SHP77 treated with DMSO at 0.1 percent for 48 hours (cell line): ENCODE results near the gene TBX1.

Source experiments
- DNase-seq: peaks from one replicate; lab custom pipeline; 2025; lab: John Stamatoyannopoulos, UW

TBX1 gene

DNA sequence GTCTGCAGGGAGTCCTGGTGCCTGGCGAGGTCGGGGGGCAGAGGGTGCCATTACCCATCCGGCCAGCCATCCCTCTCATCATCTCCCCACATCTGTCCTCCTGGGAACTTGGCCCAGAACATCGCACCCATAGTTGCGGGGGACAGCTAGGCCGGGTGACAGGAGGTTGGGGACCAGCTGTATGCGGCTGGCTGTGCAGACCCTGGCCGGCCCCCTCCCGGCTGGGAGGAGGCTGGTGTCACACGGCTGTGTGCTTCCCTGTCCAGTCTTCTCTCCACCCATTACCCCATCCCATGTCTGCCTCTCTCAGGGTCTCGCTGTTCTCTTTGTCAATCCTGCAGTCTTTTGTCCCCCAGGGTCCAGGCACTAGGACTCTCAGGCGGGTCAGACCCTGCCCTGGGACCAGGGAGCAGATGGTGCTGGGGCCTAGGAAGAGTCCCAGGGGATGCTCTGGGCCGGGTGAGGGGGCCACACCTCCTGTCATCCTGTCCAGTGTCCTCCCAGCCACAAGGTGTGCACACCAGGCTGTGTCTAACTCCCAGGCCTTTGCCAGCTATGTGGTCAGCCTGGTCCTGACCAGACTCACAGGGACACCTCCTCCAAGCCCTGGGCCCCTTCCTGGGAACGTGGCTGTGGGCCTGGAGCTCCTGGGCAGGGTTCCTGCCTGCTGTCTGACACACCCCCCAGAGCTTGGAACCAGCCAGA is 6.4 kb upstream of the TBX1 start:
- no peak for DNase-seq

DNA sequence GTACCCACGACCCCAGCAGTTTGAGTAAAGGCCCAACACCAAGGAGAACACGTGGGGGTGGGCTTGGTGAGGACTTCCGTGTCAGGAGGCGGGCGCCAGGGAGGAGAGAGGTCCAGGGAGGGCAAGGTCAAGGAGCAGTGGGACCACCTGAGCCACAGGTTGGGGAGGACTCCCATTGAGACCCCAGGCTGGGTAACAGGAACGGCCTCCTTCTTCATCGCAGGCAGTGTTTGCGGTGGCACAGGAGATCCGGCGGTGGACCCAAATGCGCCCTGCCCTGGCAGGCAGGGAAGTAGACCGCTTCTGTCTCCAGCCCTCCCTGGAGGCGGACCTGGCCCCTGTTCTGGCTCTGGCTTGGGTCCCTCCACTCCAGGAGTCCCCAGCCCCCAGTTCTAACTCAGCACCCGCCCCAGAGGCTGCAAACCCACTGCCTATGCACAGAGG is 5.9 kb upstream of the TBX1 start:
- DNase-seq: no peak

DNA sequence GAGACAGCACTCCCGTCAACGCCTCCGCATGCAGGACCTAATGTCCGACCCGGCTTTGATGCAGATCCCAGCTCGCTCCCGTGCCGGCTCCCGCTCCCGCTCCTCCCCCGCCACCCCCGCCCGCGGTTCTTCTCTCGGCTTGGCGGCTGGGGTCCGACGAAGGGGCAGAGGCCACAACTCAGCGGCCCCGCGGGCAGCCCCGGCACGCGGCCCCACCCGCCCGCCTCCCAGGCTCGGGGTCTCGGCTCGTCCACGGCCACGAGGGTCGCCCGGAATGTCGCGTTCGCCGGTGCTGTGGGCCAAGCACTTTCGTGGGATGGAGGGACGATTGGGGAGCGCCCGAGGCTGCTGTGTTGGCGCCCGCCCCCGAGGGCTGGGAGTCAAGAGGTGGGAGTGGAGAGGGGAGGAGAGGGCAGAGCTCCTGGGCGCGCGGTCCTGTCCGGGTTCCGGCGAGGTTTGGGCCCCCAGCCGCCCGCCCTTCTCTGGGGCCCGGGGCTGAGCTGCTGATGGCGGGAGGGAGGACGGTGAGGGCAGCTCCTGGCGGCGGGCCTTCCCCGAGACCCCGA is 5.3 kb upstream of the TBX1 start:
- DNase-seq: no peak

DNA sequence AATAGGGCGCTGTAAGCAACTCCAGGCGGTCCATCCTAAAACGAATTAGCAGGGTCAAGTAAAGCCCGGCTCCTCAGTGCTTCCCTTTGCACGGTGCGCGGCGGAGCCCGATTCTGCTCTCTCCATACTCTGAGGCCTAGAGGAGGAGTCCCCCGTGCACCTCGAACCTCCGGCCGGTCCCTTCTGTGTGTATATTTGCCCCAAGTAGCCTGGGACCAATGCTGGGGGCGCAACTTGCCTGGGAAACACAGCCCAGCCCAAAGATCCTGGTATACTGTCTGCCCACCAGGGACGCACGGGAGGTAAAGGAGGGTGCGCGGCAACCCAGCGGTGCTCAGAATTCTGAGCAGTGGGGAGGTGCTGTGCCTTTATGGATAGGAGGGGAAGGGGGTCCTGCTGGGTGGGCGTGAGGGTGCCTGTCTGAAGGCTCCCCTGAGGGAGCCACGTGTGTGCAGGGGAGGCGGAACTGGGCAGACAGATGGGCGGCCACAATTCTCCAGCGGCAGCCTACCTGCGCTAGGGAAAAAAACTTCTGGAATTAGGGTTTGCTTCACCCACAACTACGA is 4.8 kb upstream of the TBX1 start:
- no peak for DNase-seq

DNA sequence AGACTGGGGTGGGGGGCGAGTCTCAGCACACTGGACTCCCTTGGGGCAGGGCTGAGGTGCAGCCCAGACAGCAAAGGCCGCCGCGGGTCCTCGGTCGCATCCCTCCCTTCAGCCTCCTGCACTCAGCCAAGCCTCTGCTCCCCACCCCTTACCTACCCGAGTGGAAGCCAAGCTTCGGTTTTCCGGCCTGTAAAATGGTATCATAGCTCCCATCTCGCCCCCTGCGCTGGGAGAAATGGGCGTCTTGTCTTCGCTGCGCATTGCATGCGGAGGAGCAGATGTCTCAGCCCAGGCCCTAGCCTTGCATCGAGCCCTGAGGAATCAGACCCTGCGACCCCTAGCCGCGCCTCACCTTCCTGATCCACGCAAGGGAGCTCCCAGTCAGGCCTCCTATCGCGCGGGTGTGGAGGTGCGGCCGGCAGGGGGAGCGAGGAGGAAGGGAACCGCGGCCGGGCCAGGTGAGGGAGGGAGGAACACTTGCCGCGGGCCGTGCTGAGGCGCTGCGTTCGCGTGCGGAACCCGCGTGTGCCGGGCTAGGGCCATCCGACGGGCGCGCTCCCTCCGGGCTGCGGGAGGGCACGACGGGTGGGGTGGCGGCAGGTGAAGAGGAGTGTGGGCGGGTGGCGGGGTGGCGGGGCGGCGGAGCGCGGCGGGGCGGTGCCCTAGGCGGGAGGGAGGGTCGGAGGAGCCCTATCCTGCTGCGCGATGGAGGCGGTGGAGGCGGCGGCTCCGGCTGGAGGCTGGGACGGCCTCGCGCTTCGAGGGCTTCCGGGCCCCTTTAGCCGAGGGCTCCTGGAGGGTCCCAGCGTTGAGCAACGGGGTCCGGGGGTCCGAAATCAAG is 4.1 kb upstream of the TBX1 start:
- no peak for DNase-seq

DNA sequence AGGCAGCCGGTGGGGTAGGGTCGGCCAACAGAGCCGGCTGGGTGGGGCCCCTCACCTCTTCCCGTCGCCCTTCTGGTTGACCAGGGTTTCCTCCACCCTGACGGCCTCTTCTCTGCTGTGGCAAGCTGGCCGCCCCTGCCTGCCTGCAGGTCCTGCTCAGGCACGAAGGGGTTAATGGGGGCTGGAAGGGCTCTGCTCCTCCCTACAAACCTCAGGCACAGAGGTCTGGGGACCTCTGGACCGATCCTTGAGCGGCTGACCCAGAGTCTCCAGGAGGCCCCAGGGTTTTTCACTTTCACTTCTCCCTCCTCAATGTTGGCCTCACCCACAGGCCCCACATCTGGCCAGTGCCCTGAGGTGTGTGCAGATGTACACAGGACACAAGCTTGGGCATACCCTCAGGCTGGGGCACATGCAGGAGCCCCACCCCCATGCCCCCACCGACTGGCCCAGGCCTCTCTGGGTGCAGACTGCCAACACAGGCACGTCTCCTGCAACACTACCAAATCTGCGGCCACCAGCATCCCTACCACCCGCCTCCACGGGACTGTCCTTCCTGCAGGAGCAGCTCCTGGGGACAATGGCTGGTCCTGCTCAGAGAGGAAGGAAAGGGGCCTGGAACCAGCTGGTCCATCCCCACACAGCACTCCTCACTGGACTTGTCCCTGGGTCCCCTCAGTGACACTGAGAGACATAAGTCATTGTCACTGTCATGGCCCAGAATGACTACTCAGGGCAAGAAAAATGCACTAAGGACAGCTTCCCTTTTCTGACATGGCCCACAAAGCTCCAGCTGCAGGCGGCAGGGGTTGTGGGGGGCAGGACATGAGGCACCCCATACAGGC is 3.2 kb upstream of the TBX1 start:
- DNase-seq: no peak

DNA sequence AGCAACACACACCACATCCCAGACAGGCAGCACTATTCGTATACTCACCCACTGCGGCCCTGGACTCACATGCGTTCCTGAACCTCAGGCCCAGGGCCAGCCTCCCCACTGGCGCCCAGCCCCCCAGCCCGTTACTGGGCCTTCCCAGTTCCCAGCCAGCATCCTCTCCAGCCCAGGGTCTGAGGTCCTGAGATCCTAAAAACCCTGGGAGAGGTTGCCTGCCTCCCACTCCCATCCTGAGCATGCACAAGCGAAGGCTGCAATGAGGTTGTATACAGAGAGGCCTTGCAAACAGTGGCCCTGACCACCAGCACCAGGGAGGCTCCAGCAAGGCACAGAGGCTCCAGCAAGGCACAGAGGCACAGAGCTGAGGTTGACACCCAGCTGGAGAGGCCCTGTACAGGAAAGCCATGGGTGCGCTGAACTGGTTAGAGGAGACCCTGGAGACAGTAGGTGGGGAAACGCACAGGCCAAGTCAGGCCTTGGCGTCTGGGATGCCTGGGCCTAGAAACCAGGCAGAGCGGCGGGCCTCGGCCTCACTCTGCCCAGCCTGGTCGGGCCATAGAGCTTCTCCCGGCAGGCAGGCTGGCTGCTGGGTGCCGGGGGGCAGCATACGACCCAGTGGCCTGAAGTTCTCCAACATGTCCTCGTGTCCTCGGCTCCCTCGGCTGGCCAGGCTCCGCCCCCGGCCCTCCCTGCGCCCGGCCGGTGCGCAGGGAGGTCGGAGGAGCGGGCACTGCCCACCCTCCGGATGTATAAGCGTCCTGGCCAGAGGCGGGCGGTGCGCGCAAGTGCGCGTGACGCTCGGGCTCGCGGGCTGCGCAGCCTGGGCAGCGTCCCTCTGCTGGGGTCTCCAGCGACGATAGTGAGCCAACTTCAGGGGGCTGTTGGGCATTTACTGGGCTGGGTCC is 2.3 kb upstream of the TBX1 start:
- no peak for DNase-seq

DNA sequence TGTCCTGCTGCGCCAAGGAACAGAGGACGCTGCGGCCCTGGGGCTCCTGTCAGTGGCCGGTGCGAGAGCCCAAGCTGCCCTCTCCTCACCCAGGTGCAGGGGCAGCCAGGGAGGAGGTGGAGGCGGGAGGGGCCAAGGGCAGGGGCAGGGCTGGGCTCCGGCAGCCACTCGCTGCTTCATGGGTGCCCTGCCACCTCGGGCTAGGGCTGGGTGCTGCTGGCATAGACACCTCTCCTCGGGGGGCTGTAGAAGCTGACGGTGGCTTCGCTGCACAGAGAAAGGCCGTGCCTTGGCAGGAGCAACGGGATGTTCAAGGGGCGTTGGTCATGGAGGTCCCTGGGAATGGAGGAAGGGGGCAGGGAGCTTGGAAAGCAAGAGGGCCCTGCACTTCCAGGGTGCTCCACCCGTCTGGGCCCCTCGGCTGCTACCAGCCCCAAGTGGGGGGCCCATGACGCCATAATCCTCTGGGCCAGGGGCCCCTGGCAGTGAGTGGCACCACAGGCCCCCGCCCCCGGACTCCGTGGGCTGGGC is 1.6 kb upstream of the TBX1 start:
- no peak for DNase-seq

DNA sequence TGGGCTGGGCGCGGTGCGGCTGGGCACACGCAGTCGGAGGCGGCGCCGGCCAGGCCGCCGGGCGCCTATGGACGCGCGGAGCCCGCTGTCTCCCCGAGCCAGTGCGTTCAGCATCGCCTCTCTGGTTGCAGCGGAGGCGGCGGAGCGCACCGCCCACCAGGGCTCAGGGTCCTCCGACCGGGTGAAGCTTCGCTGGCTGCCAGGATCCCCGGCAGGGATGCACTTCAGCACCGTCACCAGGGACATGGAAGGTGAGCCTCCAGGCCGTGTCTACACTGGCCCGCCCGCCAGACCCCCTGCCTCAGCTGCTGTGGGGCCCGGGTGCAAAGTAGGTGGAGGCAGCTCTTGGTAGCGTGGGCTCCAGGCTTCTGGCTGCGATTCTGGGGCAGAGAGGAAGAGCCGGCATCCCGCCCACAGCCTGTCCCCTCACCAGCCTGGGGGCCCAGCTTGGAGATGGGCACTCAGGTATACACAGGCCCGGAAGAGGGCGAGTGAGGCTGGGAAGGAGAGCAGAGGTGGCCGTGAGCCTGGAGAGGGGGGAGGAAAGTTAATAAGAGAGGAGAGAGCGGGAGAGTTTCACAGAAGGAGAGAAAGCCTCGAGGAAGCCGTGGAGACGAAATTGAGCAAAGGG is 1.0 kb upstream of the TBX1 start:
- DNase-seq: no peak

DNA sequence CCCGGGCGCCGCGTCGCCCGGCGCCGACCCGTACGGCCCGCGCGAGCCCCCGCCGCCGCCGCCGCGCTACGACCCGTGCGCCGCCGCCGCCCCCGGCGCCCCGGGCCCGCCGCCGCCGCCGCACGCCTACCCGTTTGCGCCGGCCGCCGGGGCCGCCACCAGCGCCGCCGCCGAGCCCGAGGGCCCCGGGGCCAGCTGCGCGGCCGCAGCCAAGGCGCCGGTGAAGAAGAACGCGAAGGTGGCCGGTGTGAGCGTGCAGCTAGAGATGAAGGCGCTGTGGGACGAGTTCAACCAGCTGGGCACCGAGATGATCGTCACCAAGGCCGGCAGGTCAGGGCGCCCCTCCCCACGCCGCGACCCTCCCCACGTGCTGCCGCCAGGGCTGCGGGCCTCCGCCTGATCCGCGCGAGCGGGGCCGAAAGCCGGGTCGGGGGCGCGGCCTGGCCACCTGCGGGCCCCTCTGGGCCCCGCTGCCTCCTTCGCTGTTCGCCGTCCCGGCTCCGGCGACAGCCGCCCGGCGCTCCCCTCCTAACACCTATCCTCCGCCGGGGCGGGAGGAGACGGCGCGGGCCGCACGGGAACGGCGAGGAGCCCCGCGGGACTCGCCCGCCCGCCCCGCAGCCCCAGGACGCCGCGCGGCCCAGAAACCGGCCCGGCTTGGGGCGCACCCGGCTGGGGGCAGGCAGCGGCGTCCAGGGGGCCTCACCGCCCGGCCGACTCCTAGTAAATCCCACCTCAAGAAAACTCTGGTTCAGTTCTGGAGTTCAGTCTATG is 560 bp downstream of the TBX1 start:
- no peak for DNase-seq

DNA sequence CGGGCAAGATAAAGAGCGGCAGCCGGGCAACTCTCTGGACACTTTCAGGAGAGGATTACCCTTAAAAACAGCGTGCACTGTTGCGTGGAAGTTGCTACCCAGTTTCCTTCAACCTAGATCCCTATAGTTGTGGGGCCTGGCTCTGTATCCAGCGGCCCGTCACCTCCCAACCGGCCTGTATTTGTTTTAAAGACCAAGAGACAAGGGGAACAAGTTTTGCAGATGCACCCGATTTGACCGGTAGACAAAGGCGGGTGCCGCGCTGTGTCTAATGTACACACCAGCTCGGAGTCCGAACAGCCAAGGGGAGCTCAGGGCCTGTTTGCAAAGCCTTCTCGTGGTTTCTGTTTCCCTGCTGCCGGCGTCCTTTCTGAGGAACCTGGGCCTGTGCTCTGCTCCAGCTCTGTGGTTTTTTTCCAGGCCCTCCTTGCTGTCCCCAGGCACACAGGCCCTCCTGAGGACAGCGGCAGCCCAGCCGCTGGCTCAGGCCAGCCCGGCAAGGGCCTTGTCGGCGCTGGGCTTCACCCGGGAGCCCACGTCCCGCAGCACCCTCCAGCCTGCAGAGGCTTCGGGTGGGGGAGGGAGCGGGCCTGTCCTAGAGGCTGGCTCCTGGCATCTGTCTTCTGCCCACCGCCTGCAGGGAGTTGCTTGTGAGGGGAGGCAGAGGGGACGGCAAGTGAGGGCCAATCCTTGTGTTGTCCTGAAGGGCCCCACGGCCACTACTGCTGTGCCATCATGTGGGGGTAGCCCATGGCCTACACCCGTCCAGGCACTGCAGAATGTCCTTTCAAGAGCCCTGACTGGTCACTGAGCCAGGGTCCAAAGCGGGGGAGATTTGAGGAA is 1.4 kb downstream of the TBX1 start:
- no peak for DNase-seq

DNA sequence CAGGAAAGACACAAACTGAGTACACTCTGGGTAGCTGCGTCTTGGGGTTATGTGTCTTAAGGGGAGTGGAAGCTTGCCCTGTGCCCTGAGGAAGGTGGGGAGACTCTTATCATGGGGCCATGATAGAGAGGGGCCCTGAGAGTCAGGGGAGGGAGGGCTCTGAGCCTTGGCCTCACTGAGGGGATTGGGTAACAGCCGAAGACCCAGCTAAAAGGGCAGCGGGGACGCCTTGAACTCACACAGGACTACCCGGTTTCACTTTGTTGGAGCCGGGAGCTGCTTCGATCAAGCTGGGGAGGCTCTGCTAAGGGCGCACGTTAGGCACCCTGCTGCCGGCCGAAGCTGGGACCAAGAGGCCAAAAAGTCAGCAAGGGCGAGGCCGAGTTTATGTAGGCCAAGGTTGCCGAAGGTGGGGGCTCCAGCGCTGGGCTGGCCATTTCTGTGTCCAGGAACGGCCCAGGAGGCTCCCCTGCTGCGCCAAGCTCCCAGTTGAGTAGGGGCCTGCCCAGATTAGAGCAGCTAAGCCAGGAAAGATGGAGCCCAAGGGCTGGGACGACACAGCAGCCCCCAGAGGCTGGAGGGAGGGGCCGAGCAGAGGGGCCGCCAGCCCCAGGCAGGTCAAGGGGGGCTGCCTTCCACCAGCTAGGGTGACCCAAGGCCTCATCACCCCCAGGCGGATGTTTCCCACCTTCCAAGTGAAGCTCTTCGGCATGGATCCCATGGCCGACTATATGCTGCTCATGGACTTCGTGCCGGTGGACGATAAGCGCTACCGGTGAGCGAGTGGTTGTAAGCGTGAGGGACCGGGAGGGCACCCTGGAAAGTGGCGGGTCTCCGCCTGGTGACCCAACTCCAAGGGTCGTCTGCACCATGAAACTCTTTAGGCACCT is 2.2 kb downstream of the TBX1 start:
- no peak for DNase-seq

DNA sequence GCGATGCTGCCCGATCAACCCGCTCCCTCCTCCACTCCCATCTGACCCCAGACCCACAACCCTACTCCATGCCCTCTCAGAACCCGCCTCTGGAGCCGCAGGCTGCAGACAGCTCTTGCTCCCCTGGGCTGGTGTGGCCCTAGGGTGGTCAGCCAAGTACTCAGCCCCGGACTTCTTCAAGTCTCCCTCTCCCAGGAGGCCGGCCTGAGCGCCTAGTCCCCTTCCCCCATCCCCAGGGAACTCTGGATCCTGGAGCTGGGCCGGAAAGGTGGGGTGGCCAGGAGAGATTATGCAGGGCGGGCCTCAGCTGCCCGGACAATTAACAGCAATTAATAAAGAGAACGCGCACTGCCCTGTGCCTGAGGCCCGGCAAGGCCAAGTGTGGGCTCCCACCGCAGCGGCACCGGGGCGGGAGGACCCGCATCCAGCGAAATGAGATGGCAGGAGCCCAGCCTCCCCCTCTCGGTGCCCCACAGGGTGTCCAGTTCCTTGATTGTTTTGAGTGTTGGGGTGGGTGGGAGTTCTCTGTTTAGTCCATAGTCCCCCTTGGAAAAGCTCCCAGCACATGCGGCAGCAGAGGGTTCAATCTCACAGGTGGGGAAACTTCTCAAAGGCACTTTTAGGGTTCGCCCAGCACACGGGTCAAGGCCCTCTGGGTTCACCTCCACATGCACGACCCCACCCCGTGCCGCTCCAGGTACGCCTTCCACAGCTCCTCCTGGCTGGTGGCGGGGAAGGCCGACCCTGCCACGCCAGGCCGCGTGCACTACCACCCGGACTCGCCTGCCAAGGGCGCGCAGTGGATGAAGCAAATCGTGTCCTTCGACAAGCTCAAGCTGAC is 3.1 kb downstream of the TBX1 start:
- DNase-seq: no peak

DNA sequence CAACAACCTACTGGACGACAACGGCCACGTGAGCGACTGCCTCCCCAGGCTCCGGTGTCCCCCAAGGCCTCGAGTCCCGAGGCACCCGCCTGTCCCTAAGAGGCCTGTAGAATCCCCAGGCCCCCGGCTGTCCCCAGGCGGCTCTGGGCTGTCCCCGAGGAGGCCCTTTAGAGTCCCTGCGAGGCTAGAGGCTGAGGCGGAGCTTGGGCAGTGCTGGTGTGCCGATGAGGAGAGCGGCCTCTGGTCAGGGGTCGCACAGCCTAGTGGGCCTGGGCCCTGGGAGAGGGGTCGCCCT is 3.7 kb downstream of the TBX1 start:
- DNase-seq: no peak

DNA sequence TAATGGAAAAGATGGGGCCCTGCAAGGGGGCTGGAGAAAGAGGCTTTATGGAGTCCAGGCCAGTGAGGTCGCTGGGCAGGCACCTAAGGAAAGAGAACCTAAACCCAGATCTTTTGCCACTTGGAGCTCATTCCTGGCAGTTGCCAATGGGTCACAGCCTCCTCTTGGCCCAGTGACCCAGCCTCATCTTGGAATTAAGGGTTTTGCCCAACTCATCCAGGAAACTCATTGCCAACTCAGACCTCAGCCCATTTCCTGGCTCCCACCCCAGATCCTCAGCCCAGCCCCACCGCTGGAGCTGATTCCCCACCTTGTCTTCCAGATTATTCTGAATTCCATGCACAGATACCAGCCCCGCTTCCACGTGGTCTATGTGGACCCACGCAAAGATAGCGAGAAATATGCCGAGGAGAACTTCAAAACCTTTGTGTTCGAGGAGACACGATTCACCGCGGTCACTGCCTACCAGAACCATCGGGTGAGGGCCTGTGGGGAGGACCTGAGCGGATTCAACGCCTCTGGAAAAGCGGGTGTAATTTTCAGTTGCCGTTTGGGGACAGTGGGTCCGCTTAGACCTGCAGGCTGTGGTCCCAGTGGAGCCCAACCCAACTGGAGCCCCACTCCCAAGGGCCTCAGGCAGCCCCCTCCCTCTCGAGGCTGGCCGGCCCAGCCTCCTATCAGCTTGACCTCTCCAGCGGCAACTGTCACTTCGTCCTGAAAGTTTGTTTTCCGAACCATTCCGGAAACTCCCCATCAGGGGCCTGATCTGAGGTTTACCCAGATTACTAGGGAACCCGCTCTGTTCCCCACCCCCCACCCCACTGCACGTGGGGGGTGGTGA is 4.3 kb downstream of the TBX1 start:
- DNase-seq: no peak
